GM12878 (cell line): ENCODE data around the gene DUS4L. TPM values are rescaled to one million over a fixed set of nuclear protein-coding genes. Genes with fewer than 3 reads are reported as not detected.

Source experiments
- ATAC-seq: fragments of 200-7000 bp; cut with Tn5 transposase; 3 replicates; pipeline ENCODE4 v1.9.1; 2020; ENCODE audit warnings: mild to moderate bottlenecking, moderate library complexity
- BruUV-seq: library from RNA; stranded (reverse); fragments of 400-500 nt; replicated peaks from 2 replicates; lab custom pipeline; 2021; lab: Mats Ljungman, UMichigan
- CTCF ChIA-PET: fragments of 300-600 bp; sonication (Branson Sonifier 250); formaldehyde crosslinking; extraction: SDS; loops from one replicate; lab custom pipeline; 2021; ENCODE audit warnings: inconsistent platforms; lab: Yijun Ruan, JAX
- POLR2A ChIA-PET: fragments of 350-600 bp; formaldehyde crosslinking; extraction: SDS; loops from one replicate; lab custom pipeline; 2021; ENCODE audit warnings: inconsistent platforms; lab: Charles Lee
- RAD21 ChIA-PET: fragments of 300-600 bp; sonication (Branson Sonifier 250); formaldehyde crosslinking; loops from one replicate; lab custom pipeline; 2023; ENCODE audit warnings: antibody characterized with exemption; ENCODE audit not compliant: unreplicated experiment; lab: Charles Lee
- SMC1A ChIA-PET: fragments of 300-600 bp; sonication (Branson Sonifier 250); formaldehyde crosslinking; loops from one replicate; lab custom pipeline; 2023; ENCODE audit not compliant: unreplicated experiment, uncharacterized antibody; lab: Charles Lee
- DNase-seq: peaks from one replicate; pipeline ENCODE4 v3.0.0-alpha.2; 2011; ENCODE audit warnings: low read depth, low spot score
- FAIRE-seq: peaks from 3 replicates; lab custom pipeline; 2011; peaks lifted over from hg19 to GRCh38; lab: Jason Lieb, UNC
- H2AFZ ChIP-seq: 2 replicates; pipeline ENCODE4 v1.6.0; 2011; ENCODE audit warnings: low read depth, low read length, control low read depth; ENCODE audit not compliant: control insufficient read depth
- H3K27ac ChIP-seq: 2 replicates; pipeline ENCODE4 v1.5.1; 2011; ENCODE audit warnings: control low read depth; ENCODE audit not compliant: control insufficient read depth, insufficient read depth
- H3K27me3 ChIP-seq, 2 experiments: replicated peaks in 1 of 2; 2 replicates each; pipeline versions ENCODE4 v1.6.0 to v1.6.1; 2011; ENCODE audit warnings: low read length in 1 of 2; ENCODE audit not compliant: control insufficient read depth in 2 of 2, insufficient read depth in 2 of 2
- H3K36me3 ChIP-seq, 2 experiments: 2 replicates each; pipeline ENCODE4 v1.5.1; 2011; ENCODE audit warnings: low read length in 1 of 2; ENCODE audit not compliant: control insufficient read depth in 2 of 2, insufficient read depth in 2 of 2
- H3K4me1 ChIP-seq: 2 replicates; pipeline ENCODE4 v1.6.1; 2011; ENCODE audit warnings: mild to moderate bottlenecking, low read length, moderate library complexity, mixed read lengths; ENCODE audit not compliant: control insufficient read depth, insufficient read depth
- H3K4me2 ChIP-seq: 2 replicates; pipeline ENCODE4 v1.6.0; 2011; ENCODE audit warnings: control low read depth; ENCODE audit not compliant: control insufficient read depth, insufficient read depth
- H3K4me3 ChIP-seq: fragments of 200-600 bp; sonication (generic); 2 replicates; pipeline ENCODE4 v1.5.1; 2016
- H3K79me2 ChIP-seq: 2 replicates; pipeline ENCODE4 v1.6.0; 2011; ENCODE audit warnings: low read length; ENCODE audit not compliant: control insufficient read depth, insufficient read depth
- H3K9ac ChIP-seq: 2 replicates; pipeline ENCODE4 v1.8.0; 2011; ENCODE audit warnings: low read length, control low read depth, mixed read lengths; ENCODE audit not compliant: control insufficient read depth, insufficient read depth
- H3K9me3 ChIP-seq: replicated peaks from 3 replicates; pipeline ENCODE4 v1.5.1; 2011; ENCODE audit warnings: mild to moderate bottlenecking, low read length; ENCODE audit not compliant: control insufficient read depth, insufficient read depth
- H4K20me1 ChIP-seq: 2 replicates; pipeline ENCODE4 v1.6.0; 2011; ENCODE audit not compliant: control insufficient read depth, insufficient read depth
- BCL11A ChIP-seq: IDR thresholded peaks from 2 replicates; pipeline ENCODE4 v1.6.1; 2011; ENCODE audit warnings: low read depth, low read length
- DPF2 ChIP-seq: fragments of 450-650 bp; IDR thresholded peaks from 2 replicates; pipeline ENCODE4 v1.6.1; 2017; ENCODE audit warnings: mild to moderate bottlenecking
- GABPA ChIP-seq: IDR thresholded peaks from 2 replicates; pipeline ENCODE4 v1.6.1; 2014; ENCODE audit warnings: antibody characterized with exemption, low read depth, mild to moderate bottlenecking, inconsistent platforms
- IKZF2 ChIP-seq, 2 experiments: fragments of 450-650 bp; IDR thresholded peaks; 2 replicates each; pipeline ENCODE4 v1.6.1; 2017; ENCODE audit warnings: mild to moderate bottlenecking in 2 of 2, moderate library complexity in 2 of 2
- KLF5 ChIP-seq: fragments of 450-650 bp; IDR thresholded peaks from 2 replicates; pipeline ENCODE4 v1.6.1; 2014; ENCODE audit warnings: mild to moderate bottlenecking; ENCODE audit not compliant: partially characterized antibody
- MYB ChIP-seq: fragments of 150-350 bp; IDR thresholded peaks from 2 replicates; pipeline ENCODE4 v1.6.1; 2014; ENCODE audit warnings: mild to moderate bottlenecking, low read depth, low read length, borderline replicate concordance
- NFXL1 ChIP-seq: fragments of 450-650 bp; IDR thresholded peaks from 2 replicates; pipeline ENCODE4 v1.6.1; 2017; ENCODE audit warnings: antibody characterized with exemption, mild to moderate bottlenecking, borderline replicate concordance
- NFYB ChIP-seq: IDR thresholded peaks from 2 replicates; pipeline ENCODE4 v1.6.1; 2011; ENCODE audit warnings: low read depth, mild to moderate bottlenecking, low read length, improper control_type of control experiment, moderate library complexity; ENCODE audit not compliant: insufficient read depth
- NR2C2 ChIP-seq: IDR thresholded peaks from 2 replicates; pipeline ENCODE4 v1.6.1; 2011; ENCODE audit warnings: borderline replicate concordance, low read depth; ENCODE audit not compliant: control insufficient read depth, insufficient read length
- PML ChIP-seq: IDR thresholded peaks from 2 replicates; pipeline ENCODE4 v1.6.1; 2012; ENCODE audit warnings: low read length, inconsistent platforms
- RUNX3 ChIP-seq: IDR thresholded peaks from 2 replicates; pipeline ENCODE4 v1.6.1; 2012; ENCODE audit warnings: low read length, inconsistent platforms
- SMC3 ChIP-seq: IDR thresholded peaks from 2 replicates; pipeline ENCODE4 v1.6.1; 2011; ENCODE audit warnings: low read length, improper control_type of control experiment, borderline replicate concordance
- TCF3 ChIP-seq: IDR thresholded peaks from 2 replicates; pipeline ENCODE4 v1.6.1; 2012; ENCODE audit warnings: low read depth, mild to moderate bottlenecking, low read length, borderline replicate concordance; ENCODE audit not compliant: insufficient read depth
- WRNIP1 ChIP-seq: IDR thresholded peaks from 2 replicates; pipeline ENCODE4 v1.6.1; 2011; ENCODE audit warnings: low read depth, low read length, improper control_type of control experiment, borderline replicate concordance
- WGBS: methylation state at CpG from one replicate; pipeline ENCODE4 v1.1.6; 2016; ENCODE audit warnings: low lambda C conversion rate; ENCODE audit not compliant: insufficient replicate concordance, insufficient coverage; ENCODE audit errors: missing lambda C conversion rate; 5-methylcytosine and 5-hydroxymethylcytosine counted together
- in situ Hi-C: fragments of 300-500 bp; cut with MboI; formaldehyde crosslinking; loops from 9 replicates; pipeline ENCODE4 v1.14.3; 2018; ENCODE audit warnings: mixed read lengths
- intact Hi-C: fragments of 100-400 bp; cut with micrococcal nuclease; formaldehyde crosslinking; loops from one replicate; pipeline ENCODE4 v1.14.2; 2022; ENCODE audit not compliant: unreplicated experiment
- polyA plus RNA-seq, 11 experiments: library from polyadenylated mRNA; depleted of rRNA in 4 of 11; unstranded in 6 of 11; stranded (reverse) in 5 of 11; fragments of >200 nt; fragmentation: Nextera tagmentation in 4 of 11; fragmentation: Illumina TruSeq in 1 of 11; extraction: Ambion mirVana in 4 of 11; extraction: Trizol in 1 of 11; gene quantifications; 1 replicate in 1 of 11; 2 replicates in 10 of 11; pipeline versions ENCODE4 v1.2.1 to v1.2.3, GENCODE V29; 2011 to 2016; ENCODE audit warnings: inconsistent platforms in 2 of 11, missing spikeins in 2 of 11, low read depth in 1 of 11
- total RNA-seq, 4 experiments: library from RNA; depleted of rRNA in 3 of 4; stranded (reverse); fragments of >200 nt in 3 of 4; fragmentation: Illumina TruSeq in 1 of 4; extraction: Trizol in 1 of 4; gene quantifications; 2 replicates each; pipeline versions ENCODE4 v1.2.1 to v1.2.3, GENCODE V29; 2013 to 2021
- TF ChIP-seq, protein P1 (sequence below): fragments of 150-350 bp; IDR thresholded peaks from 2 replicates; pipeline ENCODE4 v1.6.1; 2016; ENCODE audit warnings: low read depth, low read length
- TF ChIP-seq, protein P2 (sequence below): fragments of 450-650 bp; IDR thresholded peaks from 2 replicates; pipeline ENCODE4 v1.6.1; 2016; ENCODE audit warnings: mild to moderate bottlenecking

The DUS4L gene
- total and polyA plus RNA-seq, 10 of the 15 experiments (the other 5 are each of a cell fraction or from before 2014, with no cell fraction given), result 5.3 to 15.3 (median 12.8) TPM

- H3K9ac ChIP-seq, result no peak overlapping the region
- FAIRE-seq, result no peak
Measured at GRCh38 chr7:107599262-107599661, 35.5 kb downstream of the DUS4L start.

More at GRCh38 chr7:107599262-107599661, 35.5 kb downstream of the DUS4L start:
- CTCF ChIA-PET, result interaction anchor here (1.0 to 1.1 kb wide), 2 partner anchors 18 to 129 kb away, joined by 3 read pairs; no protein-coding TSS in a partner anchor
- H3K27me3 ChIP-seq, result no peaks in the 10 kb centered on the region
- H3K9me3 ChIP-seq, result no peaks in the 10 kb centered on the region
- 92% methylated on average over 1 of the region's 1 CpG for WGBS
- POLR2A ChIA-PET, result interaction anchor here (0.6 kb wide), 1 partner anchor 11 kb away, joined by 3 read pairs; no protein-coding TSS in a partner anchor
- H3K79me2 ChIP-seq, result no peaks in the 10 kb centered on the region
- in situ Hi-C loops (no loop called here), intact Hi-C loops (no loop called here)
- peaks cover 0 to 2% of the 10 kb centered on the region in 2 experiments; a peak in 1 of 4 replicates for H3K36me3 ChIP-seq
- H3K27ac ChIP-seq, result no peak overlapping the region
- H3K4me2 ChIP-seq, result no peak overlapping the region
- no peaks in the 10 kb centered on the region for H4K20me1 ChIP-seq
- H2AFZ ChIP-seq, result no peak overlapping the region
- BruUV-seq, result no TSS peak
- RAD21 ChIA-PET, result no interaction called here
- SMC1A ChIA-PET, result interaction anchor here (0.7 to 0.9 kb wide), 2 partner anchors 12 to 255 kb away, joined by 3 read pairs; no protein-coding TSS in a partner anchor
- no peak for ATAC-seq
- DNase-seq, result no peak
- H3K4me1 ChIP-seq, result no peaks in the 10 kb centered on the region
- TF ChIP-seq NFYB, result no peak
- no peak for TF ChIP-seq DPF2
- TF ChIP-seq BCL11A, result no peak
- TF ChIP-seq RUNX3, result no peak
- TF ChIP-seq, protein P1, sequence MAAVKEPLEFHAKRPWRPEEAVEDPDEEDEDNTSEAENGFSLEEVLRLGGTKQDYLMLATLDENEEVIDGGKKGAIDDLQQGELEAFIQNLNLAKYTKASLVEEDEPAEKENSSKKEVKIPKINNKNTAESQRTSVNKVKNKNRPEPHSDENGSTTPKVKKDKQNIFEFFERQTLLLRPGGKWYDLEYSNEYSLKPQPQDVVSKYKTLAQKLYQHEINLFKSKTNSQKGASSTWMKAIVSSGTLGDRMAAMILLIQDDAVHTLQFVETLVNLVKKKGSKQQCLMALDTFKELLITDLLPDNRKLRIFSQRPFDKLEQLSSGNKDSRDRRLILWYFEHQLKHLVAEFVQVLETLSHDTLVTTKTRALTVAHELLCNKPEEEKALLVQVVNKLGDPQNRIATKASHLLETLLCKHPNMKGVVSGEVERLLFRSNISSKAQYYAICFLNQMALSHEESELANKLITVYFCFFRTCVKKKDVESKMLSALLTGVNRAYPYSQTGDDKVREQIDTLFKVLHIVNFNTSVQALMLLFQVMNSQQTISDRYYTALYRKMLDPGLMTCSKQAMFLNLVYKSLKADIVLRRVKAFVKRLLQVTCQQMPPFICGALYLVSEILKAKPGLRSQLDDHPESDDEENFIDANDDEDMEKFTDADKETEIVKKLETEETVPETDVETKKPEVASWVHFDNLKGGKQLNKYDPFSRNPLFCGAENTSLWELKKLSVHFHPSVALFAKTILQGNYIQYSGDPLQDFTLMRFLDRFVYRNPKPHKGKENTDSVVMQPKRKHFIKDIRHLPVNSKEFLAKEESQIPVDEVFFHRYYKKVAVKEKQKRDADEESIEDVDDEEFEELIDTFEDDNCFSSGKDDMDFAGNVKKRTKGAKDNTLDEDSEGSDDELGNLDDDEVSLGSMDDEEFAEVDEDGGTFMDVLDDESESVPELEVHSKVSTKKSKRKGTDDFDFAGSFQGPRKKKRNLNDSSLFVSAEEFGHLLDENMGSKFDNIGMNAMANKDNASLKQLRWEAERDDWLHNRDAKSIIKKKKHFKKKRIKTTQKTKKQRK, result no peak
- no peak for TF ChIP-seq NFXL1
- no peak for TF ChIP-seq TCF3
- TF ChIP-seq, protein P2, sequence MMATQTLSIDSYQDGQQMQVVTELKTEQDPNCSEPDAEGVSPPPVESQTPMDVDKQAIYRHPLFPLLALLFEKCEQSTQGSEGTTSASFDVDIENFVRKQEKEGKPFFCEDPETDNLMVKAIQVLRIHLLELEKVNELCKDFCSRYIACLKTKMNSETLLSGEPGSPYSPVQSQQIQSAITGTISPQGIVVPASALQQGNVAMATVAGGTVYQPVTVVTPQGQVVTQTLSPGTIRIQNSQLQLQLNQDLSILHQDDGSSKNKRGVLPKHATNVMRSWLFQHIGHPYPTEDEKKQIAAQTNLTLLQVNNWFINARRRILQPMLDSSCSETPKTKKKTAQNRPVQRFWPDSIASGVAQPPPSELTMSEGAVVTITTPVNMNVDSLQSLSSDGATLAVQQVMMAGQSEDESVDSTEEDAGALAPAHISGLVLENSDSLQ, result no peak
- TF ChIP-seq WRNIP1, result no peak
- TF ChIP-seq IKZF2 (IDR thresholded peaks at IDR 0.05), result no peak
- TF ChIP-seq PML, result no peak
- TF ChIP-seq GABPA, result no peak
- TF ChIP-seq KLF5, result no peak
- no peak for TF ChIP-seq SMC3
- no peak for TF ChIP-seq MYB
- TF ChIP-seq NR2C2, result no peak
- H3K4me3 ChIP-seq, result no peak overlapping the region
